PC-3 (cell line): ENCODE data around the gene CELF2.

Source experiments
- EZH2 ChIP-seq: fragments of 300-600 bp; sonication (generic); IDR thresholded peaks from one replicate; pipeline ENCODE4 v1.6.1; 2017; ENCODE audit warnings: antibody characterized with exemption, mild to moderate bottlenecking, low read length; ENCODE audit not compliant: unreplicated experiment
- EZH2phosphoT487 ChIP-seq: fragments of 300-600 bp; sonication (generic); IDR thresholded peaks from 2 replicates; pipeline ENCODE4 v1.6.1; 2018; ENCODE audit warnings: mild to moderate bottlenecking, antibody characterized with exemption, low read length, borderline replicate concordance
- TF ChIP-seq, protein P1 (sequence below): fragments of 300-600 bp; sonication (generic); conservative IDR thresholded peaks from 2 replicates; pipeline ENCODE4 v1.5.1; 2017; ENCODE audit warnings: antibody characterized with exemption, low read depth, mild to moderate bottlenecking, low read length

GRCh38 chr10:10995120-10995519, 22.6 kb upstream of the CELF2 start:
- TF ChIP-seq, protein P1, sequence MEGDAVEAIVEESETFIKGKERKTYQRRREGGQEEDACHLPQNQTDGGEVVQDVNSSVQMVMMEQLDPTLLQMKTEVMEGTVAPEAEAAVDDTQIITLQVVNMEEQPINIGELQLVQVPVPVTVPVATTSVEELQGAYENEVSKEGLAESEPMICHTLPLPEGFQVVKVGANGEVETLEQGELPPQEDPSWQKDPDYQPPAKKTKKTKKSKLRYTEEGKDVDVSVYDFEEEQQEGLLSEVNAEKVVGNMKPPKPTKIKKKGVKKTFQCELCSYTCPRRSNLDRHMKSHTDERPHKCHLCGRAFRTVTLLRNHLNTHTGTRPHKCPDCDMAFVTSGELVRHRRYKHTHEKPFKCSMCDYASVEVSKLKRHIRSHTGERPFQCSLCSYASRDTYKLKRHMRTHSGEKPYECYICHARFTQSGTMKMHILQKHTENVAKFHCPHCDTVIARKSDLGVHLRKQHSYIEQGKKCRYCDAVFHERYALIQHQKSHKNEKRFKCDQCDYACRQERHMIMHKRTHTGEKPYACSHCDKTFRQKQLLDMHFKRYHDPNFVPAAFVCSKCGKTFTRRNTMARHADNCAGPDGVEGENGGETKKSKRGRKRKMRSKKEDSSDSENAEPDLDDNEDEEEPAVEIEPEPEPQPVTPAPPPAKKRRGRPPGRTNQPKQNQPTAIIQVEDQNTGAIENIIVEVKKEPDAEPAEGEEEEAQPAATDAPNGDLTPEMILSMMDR: no peak
- TF ChIP-seq EZH2phosphoT487 (no peak), EZH2 (no peak)
